ENCODE data around the gene MTCL1.
"Not testable (repeated sequence)": the region's sequence is repeated elsewhere in the genome, so short reads cannot be mapped to it uniquely, and the experiment has no call there.

Gene MTCL1

GRCh38 chr18:8744038-8744437 lies 38.7 kb downstream of the MTCL1 start:
- DNase-seq (ENCODE audit: low read depth) = no peak

DNA sequence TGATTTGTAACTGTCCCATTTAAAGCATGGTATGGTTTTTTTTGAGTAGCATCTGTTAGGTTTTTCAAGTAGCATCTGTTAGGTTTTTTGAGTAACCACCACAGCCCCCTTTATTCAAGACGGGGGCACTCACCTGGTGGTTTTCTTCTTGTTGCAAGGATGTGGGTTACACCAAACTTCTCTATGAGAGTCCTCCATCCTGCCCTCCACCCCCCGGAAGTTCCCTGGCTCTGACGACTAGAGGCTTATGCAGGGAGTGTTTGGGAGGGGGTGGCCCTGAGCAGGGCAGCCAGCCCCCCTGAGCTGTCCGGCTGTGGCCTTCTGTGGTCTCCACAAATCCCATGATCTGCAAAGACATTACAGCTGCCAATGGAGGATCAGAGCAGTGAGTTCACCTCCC lies 39.3 kb downstream of the MTCL1 start:
- no peak for DNase-seq (ENCODE audit: low read depth)

- no peak for DNase-seq (ENCODE audit: low read depth)
Observed at GRCh38 chr18:8745355-8746014, 40.1 kb downstream of the MTCL1 start.

DNA sequence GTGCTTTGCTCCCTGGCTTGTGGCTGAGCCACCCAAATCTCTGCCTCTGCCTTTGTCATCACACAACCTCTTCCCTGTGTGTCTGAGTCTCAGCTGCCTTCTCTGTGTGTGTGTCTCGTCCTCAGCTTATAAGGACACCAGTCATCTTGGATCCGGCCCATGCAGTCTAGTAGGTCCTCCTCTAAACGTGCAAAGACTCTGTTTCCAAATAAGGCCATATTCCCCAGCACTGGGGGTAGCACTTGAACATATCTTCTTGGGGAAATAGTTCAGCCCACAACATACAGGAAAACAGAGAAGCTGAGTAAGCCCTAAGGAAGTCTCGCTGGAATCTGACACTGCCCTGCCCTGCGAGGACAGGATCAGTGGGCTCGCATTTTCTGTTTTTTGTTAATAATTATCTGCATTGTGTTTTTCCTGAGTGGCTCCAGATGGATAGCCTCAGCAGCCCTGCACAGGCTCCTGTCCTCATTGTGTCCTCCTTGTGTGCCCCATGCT lies 42.1 kb downstream of the MTCL1 start:
- DNase-seq (ENCODE audit: low read depth) = peak; percentile 62

DNA sequence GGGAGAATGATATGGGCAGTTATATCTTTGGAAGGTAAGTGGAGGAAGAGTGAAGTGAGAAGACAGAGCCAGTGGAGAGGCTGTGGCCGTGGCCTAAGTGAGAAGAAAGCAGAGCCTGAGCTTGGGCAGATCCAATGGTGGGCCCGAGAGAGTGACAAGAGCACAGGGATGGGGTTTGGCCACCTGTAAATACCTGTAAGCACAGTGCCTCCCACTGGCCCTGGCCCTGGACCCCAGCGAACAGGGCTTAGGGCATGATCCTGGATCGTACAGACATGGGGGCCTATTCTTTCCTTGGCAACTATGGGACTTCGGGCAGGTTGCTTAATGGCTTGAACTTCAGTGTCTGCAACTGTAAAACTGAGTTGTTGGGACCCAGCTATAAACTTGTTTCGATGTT lies 44.1 kb downstream of the MTCL1 start:
- no peak for DNase-seq (ENCODE audit: low read depth)

GRCh38 chr18:8750954-8751415 lies 45.6 kb downstream of the MTCL1 start:
- DNase-seq (ENCODE audit: low read depth) = peak; percentile 89

GRCh38 chr18:8751692-8752091 lies 46.3 kb downstream of the MTCL1 start:
- DNase-seq (ENCODE audit: low read depth) = no peak

DNA sequence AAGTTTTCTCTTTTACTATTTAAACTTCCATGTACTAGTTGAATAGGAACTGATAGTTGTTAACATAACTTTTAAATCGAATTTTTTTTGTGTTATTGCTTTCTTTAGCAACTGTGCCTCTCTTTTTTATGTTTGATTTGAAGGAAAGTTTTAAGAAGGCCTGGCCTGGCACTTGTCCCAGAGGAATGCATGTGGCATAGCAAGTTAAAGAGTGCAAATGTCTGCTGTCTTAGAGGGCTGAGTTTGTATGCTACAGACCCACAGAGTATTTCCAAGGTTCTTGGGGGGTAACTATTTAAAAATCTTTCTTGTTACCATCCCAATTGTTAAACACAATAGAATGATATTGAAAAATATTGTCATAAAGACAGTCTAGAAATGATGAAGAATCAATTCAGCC lies 47.0 kb downstream of the MTCL1 start:
- no peak for DNase-seq (ENCODE audit: low read depth)

- no peak for DNase-seq (ENCODE audit: low read depth)
Observed at GRCh38 chr18:8754995-8755960, 49.9 kb downstream of the MTCL1 start.

- no peak for DNase-seq (ENCODE audit: low read depth)
Observed at GRCh38 chr18:8756571-8756970, 51.2 kb downstream of the MTCL1 start.

GRCh38 chr18:8757396-8757997 lies 52.1 kb downstream of the MTCL1 start:
- no peak for DNase-seq (ENCODE audit: low read depth)

DNA sequence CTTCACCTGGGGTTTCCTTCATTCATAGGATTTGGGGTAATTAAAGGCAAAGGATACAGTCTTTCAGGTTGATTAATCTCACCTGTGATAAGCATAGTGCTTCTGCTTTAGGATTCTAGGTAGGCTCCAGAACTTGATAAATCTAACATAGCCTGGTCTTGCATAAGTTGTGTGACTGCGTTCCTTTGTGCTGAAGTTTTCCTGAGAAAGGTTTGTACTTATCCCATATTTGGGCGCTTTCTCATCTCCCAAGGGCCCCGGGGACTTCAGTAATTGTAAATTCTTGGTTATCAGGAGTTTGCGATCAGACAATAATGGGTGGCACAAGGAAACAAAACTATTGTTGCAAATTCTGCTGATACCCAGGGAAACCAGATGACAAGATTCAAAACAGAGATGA lies 53.1 kb downstream of the MTCL1 start:
- no peak for DNase-seq (ENCODE audit: low read depth)

DNA sequence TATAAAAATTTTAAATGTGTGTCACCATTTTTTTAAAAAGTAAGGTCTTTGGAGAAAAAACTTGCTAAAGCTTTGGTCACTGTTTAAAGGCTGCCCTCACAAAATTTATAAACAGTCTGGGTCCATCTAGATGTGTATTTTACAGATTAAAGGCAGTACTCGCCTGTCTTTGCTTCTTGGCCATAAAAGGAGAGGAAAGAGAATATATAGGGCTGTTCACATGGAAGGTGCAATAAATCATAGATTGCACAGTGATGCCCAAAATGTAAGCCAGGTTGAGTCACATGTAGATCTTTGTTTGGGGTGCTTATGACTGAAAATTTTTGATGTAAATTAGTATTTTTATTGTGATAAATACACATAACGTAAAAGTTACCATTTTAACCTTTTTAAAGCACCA lies 55.6 kb downstream of the MTCL1 start:
- DNase-seq (ENCODE audit: low read depth) = no peak

- DNase-seq (ENCODE audit: low read depth) = not testable (repeated sequence)
Observed at GRCh38 chr18:8761535-8761934, 56.2 kb downstream of the MTCL1 start.

- no peak for DNase-seq (ENCODE audit: low read depth)
Observed at GRCh38 chr18:8762968-8763367, 57.6 kb downstream of the MTCL1 start.

DNA sequence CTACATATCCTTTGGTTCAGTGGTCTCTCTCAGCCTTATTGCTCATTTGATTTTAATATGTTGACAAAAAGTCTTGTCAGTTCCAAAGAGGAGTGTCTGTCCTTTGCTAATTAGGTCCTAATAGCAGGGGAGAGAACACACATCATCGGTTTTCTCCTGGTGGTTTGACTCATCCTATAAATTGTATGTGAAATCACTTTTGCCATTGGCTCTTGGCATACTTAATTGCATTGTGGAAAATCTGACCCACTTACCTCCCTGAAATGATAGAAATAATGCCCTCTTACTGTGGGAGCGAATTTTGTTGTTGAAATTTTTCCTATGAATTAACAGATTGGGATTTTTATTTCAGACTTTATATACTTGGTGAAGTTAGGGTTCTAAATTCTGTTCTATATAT lies 58.3 kb downstream of the MTCL1 start:
- no peak for DNase-seq (ENCODE audit: low read depth)

GRCh38 chr18:8765783-8766463 lies 60.6 kb downstream of the MTCL1 start:
- DNase-seq (ENCODE audit: low read depth) = no peak

- no peak for DNase-seq (ENCODE audit: low read depth)
Observed at GRCh38 chr18:8766559-8767293, 61.4 kb downstream of the MTCL1 start.

- DNase-seq (ENCODE audit: low read depth) = no peak
Observed at GRCh38 chr18:8767340-8767739, 62.0 kb downstream of the MTCL1 start.

- DNase-seq (ENCODE audit: low read depth) = no peak
Observed at GRCh38 chr18:8769509-8770095, 64.2 kb downstream of the MTCL1 start.

- no peak for DNase-seq (ENCODE audit: low read depth)
Observed at GRCh38 chr18:8770657-8771056, 65.3 kb downstream of the MTCL1 start.

All from fibroblast of the conjunctiva (primary cell).